HL-60 (cell line): ENCODE data around the gene CBX3.

Source experiments
- CTCF ChIP-seq: IDR thresholded peaks from one replicate; pipeline ENCODE4 v1.5.1; 2011; ENCODE audit warnings: low read length, control low read depth, inconsistent platforms; ENCODE audit not compliant: insufficient read depth
- GABPA ChIP-seq: IDR thresholded peaks from 2 replicates; pipeline ENCODE4 v1.6.1; 2012; ENCODE audit warnings: low read depth
- POLR2AphosphoS5 ChIP-seq: IDR thresholded peaks from 2 replicates; pipeline ENCODE4 v1.6.1; 2012; ENCODE audit warnings: low read depth
- SPI1 ChIP-seq: IDR thresholded peaks from 2 replicates; pipeline ENCODE4 v1.6.1; 2012; ENCODE audit warnings: low read depth, mild to moderate bottlenecking, borderline replicate concordance

GRCh38 chr7:26192485-26193087 lies 9.0 kb upstream of the CBX3 start:
- TF ChIP-seq POLR2AphosphoS5 (peak; percentile 49; the same call in 1 of the 2 replicates), CTCF (no peak), GABPA (no peak), SPI1 (peak; percentile 7; the same call in 1 of the 2 replicates)
